Measurements from ENCODE around the gene TLL1. TPM values are rescaled to one million over a fixed set of nuclear protein-coding genes. Genes with fewer than 3 reads are reported as not detected.

The TLL1 gene
- total RNA-seq, 1 experiment from 2014 or later: 0.37 TPM

- no peaks in the 10 kb centered on the region for H3K79me2 ChIP-seq (ENCODE audit: insufficient read depth, low read length)
- ChIA-PET CTCF (no interaction called here), POLR2A (no interaction called here), RAD21 (ENCODE audit: low non-redundant PET in 1 of 2, low total read pairs in 2 of 2, uncharacterized antibody in 2 of 2, unreplicated experiment in 2 of 2) (no interaction called here)
- H3K27me3 ChIP-seq (ENCODE audit: insufficient read depth, low read length): no peaks in the 10 kb centered on the region
- BruUV-seq (replicated peaks): no TSS peak
- no peak overlapping the region for H3K9ac ChIP-seq (ENCODE audit: low read length)
- intact Hi-C loops (cut with micrococcal nuclease): no loop called here
- no peak overlapping the region for H2AFZ ChIP-seq (ENCODE audit: low read depth, low read length, poor library complexity, severe bottlenecking)
- no peaks in the 10 kb centered on the region for H3K36me3 ChIP-seq (ENCODE audit: control insufficient read depth in 1 of 2, insufficient read depth in 2 of 2, low read length in 2 of 2)
- TF ChIP-seq, protein P1, sequence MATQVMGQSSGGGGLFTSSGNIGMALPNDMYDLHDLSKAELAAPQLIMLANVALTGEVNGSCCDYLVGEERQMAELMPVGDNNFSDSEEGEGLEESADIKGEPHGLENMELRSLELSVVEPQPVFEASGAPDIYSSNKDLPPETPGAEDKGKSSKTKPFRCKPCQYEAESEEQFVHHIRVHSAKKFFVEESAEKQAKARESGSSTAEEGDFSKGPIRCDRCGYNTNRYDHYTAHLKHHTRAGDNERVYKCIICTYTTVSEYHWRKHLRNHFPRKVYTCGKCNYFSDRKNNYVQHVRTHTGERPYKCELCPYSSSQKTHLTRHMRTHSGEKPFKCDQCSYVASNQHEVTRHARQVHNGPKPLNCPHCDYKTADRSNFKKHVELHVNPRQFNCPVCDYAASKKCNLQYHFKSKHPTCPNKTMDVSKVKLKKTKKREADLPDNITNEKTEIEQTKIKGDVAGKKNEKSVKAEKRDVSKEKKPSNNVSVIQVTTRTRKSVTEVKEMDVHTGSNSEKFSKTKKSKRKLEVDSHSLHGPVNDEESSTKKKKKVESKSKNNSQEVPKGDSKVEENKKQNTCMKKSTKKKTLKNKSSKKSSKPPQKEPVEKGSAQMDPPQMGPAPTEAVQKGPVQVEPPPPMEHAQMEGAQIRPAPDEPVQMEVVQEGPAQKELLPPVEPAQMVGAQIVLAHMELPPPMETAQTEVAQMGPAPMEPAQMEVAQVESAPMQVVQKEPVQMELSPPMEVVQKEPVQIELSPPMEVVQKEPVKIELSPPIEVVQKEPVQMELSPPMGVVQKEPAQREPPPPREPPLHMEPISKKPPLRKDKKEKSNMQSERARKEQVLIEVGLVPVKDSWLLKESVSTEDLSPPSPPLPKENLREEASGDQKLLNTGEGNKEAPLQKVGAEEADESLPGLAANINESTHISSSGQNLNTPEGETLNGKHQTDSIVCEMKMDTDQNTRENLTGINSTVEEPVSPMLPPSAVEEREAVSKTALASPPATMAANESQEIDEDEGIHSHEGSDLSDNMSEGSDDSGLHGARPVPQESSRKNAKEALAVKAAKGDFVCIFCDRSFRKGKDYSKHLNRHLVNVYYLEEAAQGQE (IDR thresholded peaks at IDR 0.05; ENCODE audit: low read depth): no peak
- TF ChIP-seq EGR1 (IDR thresholded peaks at IDR 0.05; ENCODE audit: low read depth) (no peak), CEBPB (IDR thresholded peaks at IDR 0.05; ENCODE audit: low read depth) (no peak), YY1 (IDR thresholded peaks at IDR 0.05; ENCODE audit: extremely low read depth, insufficient replicate concordance, low read depth, low read length) (no peak), ELF1 (IDR thresholded peaks at IDR 0.05; ENCODE audit: borderline replicate concordance, low read depth) (no peak), RAD21 (IDR thresholded peaks at IDR 0.05; ENCODE audit: low read depth) (no peak), SIN3A (IDR thresholded peaks at IDR 0.05; ENCODE audit: low read depth) (no peak), SP1 (IDR thresholded peaks at IDR 0.05; ENCODE audit: low read depth) (no peak), TCF7L2 (IDR thresholded peaks at IDR 0.05; ENCODE audit: borderline replicate concordance, extremely low read depth, insufficient read depth, insufficient read length) (no peak), POLR2A (IDR thresholded peaks at IDR 0.05; ENCODE audit: borderline replicate concordance, extremely low read depth, insufficient read depth, insufficient read length) (no peak), ZFX (IDR thresholded peaks at IDR 0.05) (no peak)
- TF ChIP-seq, protein P2, sequence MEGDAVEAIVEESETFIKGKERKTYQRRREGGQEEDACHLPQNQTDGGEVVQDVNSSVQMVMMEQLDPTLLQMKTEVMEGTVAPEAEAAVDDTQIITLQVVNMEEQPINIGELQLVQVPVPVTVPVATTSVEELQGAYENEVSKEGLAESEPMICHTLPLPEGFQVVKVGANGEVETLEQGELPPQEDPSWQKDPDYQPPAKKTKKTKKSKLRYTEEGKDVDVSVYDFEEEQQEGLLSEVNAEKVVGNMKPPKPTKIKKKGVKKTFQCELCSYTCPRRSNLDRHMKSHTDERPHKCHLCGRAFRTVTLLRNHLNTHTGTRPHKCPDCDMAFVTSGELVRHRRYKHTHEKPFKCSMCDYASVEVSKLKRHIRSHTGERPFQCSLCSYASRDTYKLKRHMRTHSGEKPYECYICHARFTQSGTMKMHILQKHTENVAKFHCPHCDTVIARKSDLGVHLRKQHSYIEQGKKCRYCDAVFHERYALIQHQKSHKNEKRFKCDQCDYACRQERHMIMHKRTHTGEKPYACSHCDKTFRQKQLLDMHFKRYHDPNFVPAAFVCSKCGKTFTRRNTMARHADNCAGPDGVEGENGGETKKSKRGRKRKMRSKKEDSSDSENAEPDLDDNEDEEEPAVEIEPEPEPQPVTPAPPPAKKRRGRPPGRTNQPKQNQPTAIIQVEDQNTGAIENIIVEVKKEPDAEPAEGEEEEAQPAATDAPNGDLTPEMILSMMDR (IDR thresholded peaks at IDR 0.05 in 2 of 3, conservative IDR thresholded peaks at IDR 0.05 in 1 of 3; ENCODE audit: borderline replicate concordance in 1 of 3, insufficient read depth in 1 of 3, low read depth in 2 of 3, low read length in 2 of 3): no peak
- no peak overlapping the region for H3K4me2 ChIP-seq (ENCODE audit: low read length)
- no peaks in the 10 kb centered on the region for H3K4me1 ChIP-seq (ENCODE audit: control insufficient read depth in 1 of 2, insufficient read depth in 2 of 2, low read length in 2 of 2)
- no peaks in the 10 kb centered on the region for H3K9me2 ChIP-seq (ENCODE audit: insufficient read depth)
- no peak overlapping the region for H3K4me3 ChIP-seq (replicated peaks in 1 of 2; ENCODE audit: low read depth in 1 of 2, low read length in 2 of 2)
- no peaks in the 10 kb centered on the region for H3K9me3 ChIP-seq (ENCODE audit: control insufficient read depth in 1 of 2, insufficient read depth in 1 of 2, low read depth in 1 of 2, low read length in 2 of 2)
- no peaks in the 10 kb centered on the region for H4K20me1 ChIP-seq (ENCODE audit: insufficient read depth)
- no peak overlapping the region for H3K27ac ChIP-seq (ENCODE audit: low read depth, low read length)
- ATAC-seq: no peak
- DNase-seq (ENCODE audit: low read depth, low spot score): no peak
Measured at GRCh38 chr4:166006217-166006616, 133.2 kb downstream of the TLL1 start.

Data from HCT116 (cell line).